ENCODE data around the gene DEFB123.

- no peak for TF ChIP-seq CTCF (IDR thresholded peaks at IDR 0.05)
- TF ChIP-seq POLR2A (IDR thresholded peaks at IDR 0.05): no peak
Observed at GRCh38 chr20:31392836-31393235, 47.6 kb upstream of the DEFB123 start.
